Measurements from ENCODE around the gene TECR.

- TF ChIP-seq POLR2AphosphoS5 (IDR thresholded peaks at IDR 0.05): no peak
- TF ChIP-seq, protein P1, sequence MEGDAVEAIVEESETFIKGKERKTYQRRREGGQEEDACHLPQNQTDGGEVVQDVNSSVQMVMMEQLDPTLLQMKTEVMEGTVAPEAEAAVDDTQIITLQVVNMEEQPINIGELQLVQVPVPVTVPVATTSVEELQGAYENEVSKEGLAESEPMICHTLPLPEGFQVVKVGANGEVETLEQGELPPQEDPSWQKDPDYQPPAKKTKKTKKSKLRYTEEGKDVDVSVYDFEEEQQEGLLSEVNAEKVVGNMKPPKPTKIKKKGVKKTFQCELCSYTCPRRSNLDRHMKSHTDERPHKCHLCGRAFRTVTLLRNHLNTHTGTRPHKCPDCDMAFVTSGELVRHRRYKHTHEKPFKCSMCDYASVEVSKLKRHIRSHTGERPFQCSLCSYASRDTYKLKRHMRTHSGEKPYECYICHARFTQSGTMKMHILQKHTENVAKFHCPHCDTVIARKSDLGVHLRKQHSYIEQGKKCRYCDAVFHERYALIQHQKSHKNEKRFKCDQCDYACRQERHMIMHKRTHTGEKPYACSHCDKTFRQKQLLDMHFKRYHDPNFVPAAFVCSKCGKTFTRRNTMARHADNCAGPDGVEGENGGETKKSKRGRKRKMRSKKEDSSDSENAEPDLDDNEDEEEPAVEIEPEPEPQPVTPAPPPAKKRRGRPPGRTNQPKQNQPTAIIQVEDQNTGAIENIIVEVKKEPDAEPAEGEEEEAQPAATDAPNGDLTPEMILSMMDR (IDR thresholded peaks at IDR 0.05): no peak
- TF ChIP-seq POLR2A (IDR thresholded peaks at IDR 0.05): no peak
These were observed 583 bp downstream of the TECR start for GRCh38 chr19:14530005-14530348.
